A673 (cell line): ENCODE measurements around the gene CCDC54. TPM values are rescaled to one million over a fixed set of nuclear protein-coding genes. Genes with fewer than 3 reads are reported as not detected.

ENCODE experiments used
- BruUV-seq: library from RNA; stranded (reverse); fragments of 400-500 nt; replicated peaks from 2 replicates; lab custom pipeline; 2021; lab: Mats Ljungman, UMichigan
- CTCF ChIA-PET: fragments of 300-600 bp; sonication (Branson Sonifier 250); formaldehyde crosslinking; loops from one replicate; lab custom pipeline; 2022; ENCODE audit warnings: antibody characterized with exemption; lab: Charles Lee
- POLR2A ChIA-PET: fragments of 300-600 bp; sonication (Branson Sonifier 250); formaldehyde crosslinking; loops from one replicate; lab custom pipeline; 2022; ENCODE audit warnings: antibody characterized with exemption; ENCODE audit not compliant: low non-redundant PET; lab: Charles Lee
- DNase-seq: peaks from one replicate; pipeline ENCODE4 v3.0.0-alpha.2; 2015; ENCODE audit warnings: low spot score
- H3K27ac ChIP-seq: fragments of 200-600 bp; sonication (generic); 2 replicates; pipeline ENCODE4 v1.5.1; 2016; ENCODE audit warnings: mixed run types, low read depth, mild to moderate bottlenecking, mixed read lengths, antibody characterized with exemption, low read length; ENCODE audit not compliant: poor library complexity, severe bottlenecking
- H3K27me3 ChIP-seq: fragments of 200-600 bp; sonication (generic); replicated peaks from 2 replicates; pipeline ENCODE4 v1.6.1; 2017; ENCODE audit warnings: mixed run types, low read depth, mild to moderate bottlenecking, mixed read lengths, antibody characterized with exemption, low read length; ENCODE audit not compliant: insufficient read depth, poor library complexity
- H3K36me3 ChIP-seq: fragments of 200-600 bp; sonication (generic); 2 replicates; pipeline ENCODE4 v1.6.1; 2016; ENCODE audit warnings: mixed run types, mild to moderate bottlenecking, mixed read lengths, antibody characterized with exemption, low read length; ENCODE audit not compliant: insufficient read depth, poor library complexity, severe bottlenecking
- H3K4me1 ChIP-seq: fragments of 200-600 bp; sonication (generic); 2 replicates; pipeline ENCODE4 v1.6.1; 2017; ENCODE audit warnings: mixed run types, mild to moderate bottlenecking, mixed read lengths, antibody characterized with exemption, low read length; ENCODE audit not compliant: insufficient read depth, poor library complexity, severe bottlenecking
- H3K4me3 ChIP-seq: fragments of 200-600 bp; sonication (generic); 2 replicates; pipeline ENCODE4 v1.5.1; 2016; ENCODE audit warnings: low read depth, mixed run types, mild to moderate bottlenecking, mixed read lengths, low read length; ENCODE audit not compliant: poor library complexity, severe bottlenecking
- H3K9me3 ChIP-seq: fragments of 200-600 bp; sonication (generic); 2 replicates; pipeline ENCODE4 v1.6.1; 2016; ENCODE audit warnings: mixed run types, low read depth, mild to moderate bottlenecking, mixed read lengths, antibody characterized with exemption, low read length; ENCODE audit not compliant: poor library complexity, severe bottlenecking
- CTCF ChIP-seq: fragments of 300-800, 200-600 bp; sonication (generic); conservative IDR thresholded peaks from 2 replicates; pipeline ENCODE4 v1.5.1; 2017; ENCODE audit warnings: low read depth, mild to moderate bottlenecking, antibody characterized with exemption, low read length, moderate library complexity, mixed read lengths
- EZH2 ChIP-seq: fragments of 200-600 bp; sonication (generic); IDR thresholded peaks from 2 replicates; pipeline ENCODE4 v1.6.1; 2017; ENCODE audit warnings: borderline replicate concordance, low read depth, mild to moderate bottlenecking, mixed read lengths, antibody characterized with exemption, low read length; ENCODE audit not compliant: poor library complexity, severe bottlenecking
- intact Hi-C: fragments of 100-400 bp; cut with micrococcal nuclease; formaldehyde crosslinking; loops from one replicate; pipeline ENCODE4 v1.10.0; 2022; ENCODE audit not compliant: unreplicated experiment
- total RNA-seq: library from RNA; stranded (reverse); gene quantifications from 2 replicates; pipeline ENCODE4 v1.2.3, GENCODE V29; 2021

CCDC54 gene
- total RNA-seq, 1 experiment from 2014 or later: not detected

- DNase-seq: no peak
- Histone ChIP-seq H3K27ac (no peak overlapping the region), H3K36me3 (no peaks in the 10 kb centered on the region), H3K4me3 (no peak overlapping the region), H3K4me1 (no peaks in the 10 kb centered on the region), H3K27me3 (no peaks in the 10 kb centered on the region), H3K9me3 (no peaks in the 10 kb centered on the region)
- TF ChIP-seq CTCF (no peak), EZH2 (no peak)
- POLR2A ChIA-PET: no interaction called here
- CTCF ChIA-PET: no interaction called here
- no TSS peak for BruUV-seq
- intact Hi-C loops: no loop called here
These were observed 32.5 kb upstream of the CCDC54 start for GRCh38 chr3:107344722-107345121.

GRCh38 chr3:107345822-107346405 lies 31.3 kb upstream of the CCDC54 start:
- CTCF ChIA-PET: no interaction called here

GRCh38 chr3:107346564-107346963 lies 30.7 kb upstream of the CCDC54 start:
- CTCF ChIA-PET: no interaction called here
- no peaks in the 10 kb centered on the region for H3K27me3 ChIP-seq
- TF ChIP-seq EZH2 (no peak), CTCF (no peak)
- no peak overlapping the region for H3K4me3 ChIP-seq
- DNase-seq: no peak
- no peaks in the 10 kb centered on the region for H3K9me3 ChIP-seq
- no peaks in the 10 kb centered on the region for H3K4me1 ChIP-seq
- no peak overlapping the region for H3K27ac ChIP-seq
- intact Hi-C loops: no loop called here
- H3K36me3 ChIP-seq: no peaks in the 10 kb centered on the region
- POLR2A ChIA-PET: no interaction called here
- BruUV-seq: no TSS peak

More at GRCh38 chr3:107345822-107346405, 31.3 kb upstream of the CCDC54 start:
- no peak for TF ChIP-seq EZH2
- no peak for TF ChIP-seq CTCF
- Histone ChIP-seq H3K36me3 (no peaks in the 10 kb centered on the region), H3K27me3 (no peaks in the 10 kb centered on the region), H3K4me1 (no peaks in the 10 kb centered on the region), H3K27ac (no peak overlapping the region), H3K9me3 (no peaks in the 10 kb centered on the region), H3K4me3 (no peak overlapping the region)
- POLR2A ChIA-PET: no interaction called here
- intact Hi-C loops: no loop called here
- no peak for DNase-seq
- BruUV-seq: no TSS peak
